ENCODE results near the gene VPS54. TPM values are rescaled to one million over a fixed set of nuclear protein-coding genes. Genes with fewer than 3 reads are reported as not detected.
"Not testable (repeated sequence)": the region's sequence is repeated elsewhere in the genome, so short reads cannot be mapped to it uniquely, and the experiment has no call there.

Gene VPS54
- total RNA-seq, 1 donor from 2014 or later: 17.2 TPM

- H3K4me1 Mint-ChIP-seq (ENCODE audit: unreplicated experiment): peaks cover 9% of the 10 kb centered on the region
- no peak for TF ChIP-seq CTCF (IDR thresholded peaks at IDR 0.05)
- no peaks in the 10 kb centered on the region for H3K9me3 Mint-ChIP-seq (ENCODE audit: unreplicated experiment)
- no peak for DNase-seq (ENCODE audit: extremely low spot score, unreplicated experiment)
- H3K4me3 Mint-ChIP-seq (ENCODE audit: unreplicated experiment): no peak overlapping the region
- H3K36me3 Mint-ChIP-seq (ENCODE audit: unreplicated experiment): peaks cover 5% of the 10 kb centered on the region
- H3K27me3 Mint-ChIP-seq (ENCODE audit: unreplicated experiment): no peaks in the 10 kb centered on the region
- H3K27ac Mint-ChIP-seq (ENCODE audit: unreplicated experiment): no peak overlapping the region
These were observed 13.4 kb downstream of the VPS54 start for GRCh38 chr2:64005707-64006356.

GRCh38 chr2:64003239-64003638, 16.0 kb downstream of the VPS54 start:
- H3K36me3 Mint-ChIP-seq (ENCODE audit: unreplicated experiment): peaks cover 9% of the 10 kb centered on the region
- DNase-seq (ENCODE audit: extremely low spot score, unreplicated experiment): no peak
- TF ChIP-seq CTCF (IDR thresholded peaks at IDR 0.05): no peak
- H3K9me3 Mint-ChIP-seq (ENCODE audit: unreplicated experiment): peaks cover 3% of the 10 kb centered on the region
- H3K4me3 Mint-ChIP-seq (ENCODE audit: unreplicated experiment): no peak overlapping the region
- no peaks in the 10 kb centered on the region for H3K27me3 Mint-ChIP-seq (ENCODE audit: unreplicated experiment)
- H3K27ac Mint-ChIP-seq (ENCODE audit: unreplicated experiment): no peak overlapping the region
- peaks cover 5% of the 10 kb centered on the region for H3K4me1 Mint-ChIP-seq (ENCODE audit: unreplicated experiment)

GRCh38 chr2:64001382-64002101, 17.7 kb downstream of the VPS54 start:
- DNase-seq (ENCODE audit: extremely low spot score, unreplicated experiment): no peak
- no peak overlapping the region for H3K4me3 Mint-ChIP-seq (ENCODE audit: unreplicated experiment)
- TF ChIP-seq CTCF (IDR thresholded peaks at IDR 0.05): no peak
- no peaks in the 10 kb centered on the region for H3K27me3 Mint-ChIP-seq (ENCODE audit: unreplicated experiment)
- H3K36me3 Mint-ChIP-seq (ENCODE audit: unreplicated experiment): peaks cover 12% of the 10 kb centered on the region
- peaks cover 4% of the 10 kb centered on the region for H3K4me1 Mint-ChIP-seq (ENCODE audit: unreplicated experiment)
- H3K9me3 Mint-ChIP-seq (ENCODE audit: unreplicated experiment): peaks cover 19% of the 10 kb centered on the region
- no peak overlapping the region for H3K27ac Mint-ChIP-seq (ENCODE audit: unreplicated experiment)

- no peak for TF ChIP-seq CTCF (IDR thresholded peaks at IDR 0.05)
- peaks cover 4% of the 10 kb centered on the region for H3K4me1 Mint-ChIP-seq (ENCODE audit: unreplicated experiment)
- H3K36me3 Mint-ChIP-seq (ENCODE audit: unreplicated experiment): peaks cover 15% of the 10 kb centered on the region
- no peaks in the 10 kb centered on the region for H3K27me3 Mint-ChIP-seq (ENCODE audit: unreplicated experiment)
- DNase-seq (ENCODE audit: extremely low spot score, unreplicated experiment): no peak
- no peak overlapping the region for H3K4me3 Mint-ChIP-seq (ENCODE audit: unreplicated experiment)
- H3K27ac Mint-ChIP-seq (ENCODE audit: unreplicated experiment): no peak overlapping the region
- peaks cover 19% of the 10 kb centered on the region for H3K9me3 Mint-ChIP-seq (ENCODE audit: unreplicated experiment)
These were observed 18.4 kb downstream of the VPS54 start for GRCh38 chr2:64000630-64001381.

GRCh38 chr2:63999049-63999448, 20.2 kb downstream of the VPS54 start:
- no peak overlapping the region for H3K27ac Mint-ChIP-seq (ENCODE audit: unreplicated experiment)
- peaks cover 19% of the 10 kb centered on the region for H3K9me3 Mint-ChIP-seq (ENCODE audit: unreplicated experiment)
- DNase-seq (ENCODE audit: extremely low spot score, unreplicated experiment): no peak
- peaks cover 24% of the 10 kb centered on the region for H3K36me3 Mint-ChIP-seq (ENCODE audit: unreplicated experiment)
- TF ChIP-seq CTCF (IDR thresholded peaks at IDR 0.05): no peak
- no peak overlapping the region for H3K4me3 Mint-ChIP-seq (ENCODE audit: unreplicated experiment)
- no peaks in the 10 kb centered on the region for H3K27me3 Mint-ChIP-seq (ENCODE audit: unreplicated experiment)
- H3K4me1 Mint-ChIP-seq (ENCODE audit: unreplicated experiment): peaks cover 17% of the 10 kb centered on the region

- Mint-ChIP-seq H3K4me1 (ENCODE audit: unreplicated experiment) (peaks cover 20% of the 10 kb centered on the region), H3K36me3 (ENCODE audit: unreplicated experiment) (peaks cover 26% of the 10 kb centered on the region), H3K9me3 (ENCODE audit: unreplicated experiment) (peaks cover 19% of the 10 kb centered on the region)
- H3K27ac Mint-ChIP-seq (ENCODE audit: unreplicated experiment); H3K27me3 Mint-ChIP-seq (ENCODE audit: unreplicated experiment); H3K4me3 Mint-ChIP-seq (ENCODE audit: unreplicated experiment); DNase-seq (ENCODE audit: extremely low spot score, unreplicated experiment): not testable (repeated sequence)
These were observed 22.5 kb downstream of the VPS54 start for GRCh38 chr2:63996582-63997198.

Data from osteocyte (in vitro differentiated cells).